Chondrocyte (in vitro differentiated cells): ENCODE measurements around the gene FZD8. TPM values are rescaled to one million over a fixed set of nuclear protein-coding genes. Genes with fewer than 3 reads are reported as not detected.
A peak's percentile ranks its signal among the peaks of the same experiment; 100 is the strongest.

Experiments
- DNase-seq: peaks from one replicate; pipeline ENCODE4 v3.0.0; 2021; ENCODE audit warnings: mixed read lengths, low spot score
- H3K27ac Mint-ChIP-seq: one replicate; pipeline ENCODE4 v1.8.0; 2021; ENCODE audit warnings: mild to moderate bottlenecking, moderate library complexity, mixed read lengths; ENCODE audit not compliant: unreplicated experiment
- H3K27me3 Mint-ChIP-seq: 2 replicates; pipeline ENCODE4 v1.8.0; 2021; ENCODE audit warnings: low read depth, mixed read lengths
- H3K36me3 Mint-ChIP-seq: 2 replicates; pipeline ENCODE4 v1.8.0; 2021; ENCODE audit warnings: low read depth, mixed read lengths
- H3K4me1 Mint-ChIP-seq: 2 replicates; pipeline ENCODE4 v1.8.0; 2021; ENCODE audit warnings: low read depth, mild to moderate bottlenecking, mixed read lengths
- H3K4me3 Mint-ChIP-seq: one replicate; pipeline ENCODE4 v1.8.0; 2021; ENCODE audit warnings: mild to moderate bottlenecking, moderate library complexity, mixed read lengths; ENCODE audit not compliant: unreplicated experiment
- H3K9me3 Mint-ChIP-seq: 2 replicates; pipeline ENCODE4 v1.8.0; 2021; ENCODE audit warnings: low read depth, mixed read lengths
- CTCF ChIP-seq: fragments of 200-600 bp; sonication (generic); IDR thresholded peaks from 2 replicates; pipeline ENCODE4 v1.5.0; 2021; ENCODE audit warnings: antibody characterized with exemption, mild to moderate bottlenecking, moderate library complexity
- total RNA-seq: library from RNA; stranded (reverse); gene quantifications from 3 replicates; pipeline ENCODE4 v1.2.1, GENCODE V29; 2021

The FZD8 gene
- total RNA-seq, 1 donor from 2014 or later: 86.9 TPM

- no peak overlapping the region for H3K4me3 Mint-ChIP-seq
- H3K27me3 Mint-ChIP-seq: no peaks in the 10 kb centered on the region
- H3K4me1 Mint-ChIP-seq: peaks cover 31% of the 10 kb centered on the region
- H3K9me3 Mint-ChIP-seq: peaks cover 4% of the 10 kb centered on the region
- no peaks in the 10 kb centered on the region for H3K36me3 Mint-ChIP-seq
- DNase-seq: no peak
- no peak overlapping the region for H3K27ac Mint-ChIP-seq
- no peak for TF ChIP-seq CTCF
Measured at GRCh38 chr10:35631404-35631803, 10.7 kb downstream of the FZD8 start.

GRCh38 chr10:35626971-35627507 is 15.1 kb downstream of the FZD8 start:
- no peak for DNase-seq
- Mint-ChIP-seq H3K9me3 (peaks cover 4% of the 10 kb centered on the region), H3K4me3 (no peak overlapping the region), H3K27ac (peak overlapping the region; percentile 62), H3K4me1 (peaks cover 17% of the 10 kb centered on the region), H3K36me3 (no peaks in the 10 kb centered on the region), H3K27me3 (no peaks in the 10 kb centered on the region)
- no peak for TF ChIP-seq CTCF

- DNase-seq: no peak
- Mint-ChIP-seq H3K4me3 (no peak overlapping the region), H3K27me3 (peaks cover 2% of the 10 kb centered on the region), H3K4me1 (peaks cover 2% of the 10 kb centered on the region), H3K27ac (no peak overlapping the region), H3K9me3 (peaks cover 2% of the 10 kb centered on the region), H3K36me3 (no peaks in the 10 kb centered on the region)
- no peak for TF ChIP-seq CTCF
Measured at GRCh38 chr10:35614312-35614711, 27.8 kb downstream of the FZD8 start.

- DNase-seq: no peak
- Mint-ChIP-seq H3K4me3 (no peak overlapping the region), H3K4me1 (peaks cover 2% of the 10 kb centered on the region), H3K36me3 (no peaks in the 10 kb centered on the region), H3K27ac (no peak overlapping the region), H3K9me3 (no peaks in the 10 kb centered on the region), H3K27me3 (peaks cover 2% of the 10 kb centered on the region)
- TF ChIP-seq CTCF: peak; percentile 85
Measured at GRCh38 chr10:35613597-35614226, 28.4 kb downstream of the FZD8 start.

GRCh38 chr10:35613107-35613440 is 29.0 kb downstream of the FZD8 start:
- peaks cover 2% of the 10 kb centered on the region for H3K27me3 Mint-ChIP-seq
- DNase-seq: no peak
- H3K36me3 Mint-ChIP-seq: no peaks in the 10 kb centered on the region
- peaks cover 2% of the 10 kb centered on the region for H3K4me1 Mint-ChIP-seq
- TF ChIP-seq CTCF: no peak
- H3K27ac Mint-ChIP-seq: no peak overlapping the region
- no peaks in the 10 kb centered on the region for H3K9me3 Mint-ChIP-seq
- H3K4me3 Mint-ChIP-seq: no peak overlapping the region
